GM12875 (cell line): Measurements from ENCODE around the gene ZBTB24.
A peak's percentile ranks its signal among the peaks of the same experiment; 100 is the strongest.

Experiments used
- H3K4me3 ChIP-seq: one replicate; pipeline ENCODE4 v1.5.1; 2011; ENCODE audit warnings: low read depth, low read length, control low read depth
- CTCF ChIP-seq: IDR thresholded peaks from 2 replicates; pipeline ENCODE4 v1.5.1; 2011; ENCODE audit warnings: low read depth, mild to moderate bottlenecking, control low read depth, inconsistent platforms, low read length, moderate library complexity, borderline replicate concordance; ENCODE audit not compliant: insufficient read depth

ZBTB24 gene

GRCh38 chr6:109488001-109488400, 5.0 kb upstream of the ZBTB24 start:
- TF ChIP-seq CTCF, result no peak
- no peak overlapping the region for H3K4me3 ChIP-seq

GRCh38 chr6:109486068-109486467, 3.0 kb upstream of the ZBTB24 start:
- H3K4me3 ChIP-seq, result no peak overlapping the region
- TF ChIP-seq CTCF, result no peak

- no peak for TF ChIP-seq CTCF
These were observed 2.4 kb upstream of the ZBTB24 start for GRCh38 chr6:109485266-109485935.

GRCh38 chr6:109484122-109484521, 1.1 kb upstream of the ZBTB24 start:
- TF ChIP-seq CTCF, result no peak
- no peak overlapping the region for H3K4me3 ChIP-seq

More at GRCh38 chr6:109485266-109485935, 2.4 kb upstream of the ZBTB24 start:
- H3K4me3 ChIP-seq, result no peak overlapping the region

GRCh38 chr6:109483735-109484057, 677 bp upstream of the ZBTB24 start:
- no peak for TF ChIP-seq CTCF
- H3K4me3 ChIP-seq, result peak overlapping the region; percentile 36

- no peak overlapping the region for H3K4me3 ChIP-seq
- TF ChIP-seq CTCF, result no peak
These were observed 2.0 kb downstream of the ZBTB24 start for GRCh38 chr6:109480993-109481480.

- no peak for TF ChIP-seq CTCF
- H3K4me3 ChIP-seq, result no peak overlapping the region
These were observed 4.0 kb downstream of the ZBTB24 start for GRCh38 chr6:109478841-109479624.
